Activated naive CD8-positive, alpha-beta T cell treated with anti-CD3 and anti-CD28 coated beads, Interleukin-2, amount 10 ng/mL, durations not matched to agents 7 days and 5 days (primary cell): Measurements from ENCODE around the gene NFIC. TPM values are rescaled to one million over a fixed set of nuclear protein-coding genes. Genes with fewer than 3 reads are reported as not detected.
A peak's percentile ranks its signal among the peaks of the same experiment; 100 is the strongest.
"Not testable (repeated sequence)": the region's sequence is repeated elsewhere in the genome, so short reads cannot be mapped to it uniquely, and the experiment has no call there.

Experiments used
- ATAC-seq: fragments of 150-1000 bp; cut with Tn5 transposase; one replicate; pipeline ENCODE4 v1.10.0; 2021; ENCODE audit warnings: low read depth, moderate library complexity
- POLR2A ChIA-PET: fragments of 350-600 bp; sonication (Branson Sonifier 250); formaldehyde crosslinking; loops from one replicate; lab custom pipeline; 2021; ENCODE audit warnings: antibody characterized with exemption; lab: Charles Lee
- DNase-seq: peaks from one replicate; pipeline ENCODE4 v3.0.0; 2021
- H3K27ac Mint-ChIP-seq: one replicate; pipeline ENCODE4 v1.8.0; 2022; ENCODE audit warnings: mild to moderate bottlenecking, mixed read lengths
- H3K27me3 Mint-ChIP-seq: one replicate; pipeline ENCODE4 v1.8.0; 2022; ENCODE audit warnings: mild to moderate bottlenecking, moderate library complexity, mixed read lengths
- H3K36me3 Mint-ChIP-seq: one replicate; pipeline ENCODE4 v1.8.0; 2021; ENCODE audit warnings: mild to moderate bottlenecking, mixed read lengths
- H3K4me1 Mint-ChIP-seq: one replicate; pipeline ENCODE4 v1.8.0; 2021; ENCODE audit warnings: mixed read lengths
- H3K4me3 Mint-ChIP-seq: one replicate; pipeline ENCODE4 v1.8.0; 2022; ENCODE audit warnings: mild to moderate bottlenecking, moderate library complexity, mixed read lengths
- H3K9me3 Mint-ChIP-seq: one replicate; pipeline ENCODE4 v1.8.0; 2021; ENCODE audit warnings: mixed read lengths
- total RNA-seq, 2 experiments: library from RNA; stranded (reverse); gene quantifications; one replicate each; pipeline ENCODE4 v1.2.3, GENCODE V29; 2021

NFIC gene
- total RNA-seq, 2 experiments from 2014 or later: 18.0 to 19.3 TPM

GRCh38 chr19:3367628-3368440 lies 1.5 kb downstream of the NFIC start:
- Mint-ChIP-seq H3K4me1 (peaks cover 14% of the 10 kb centered on the region), H3K4me3 (peak overlapping the region; percentile 39), H3K27ac (no peak overlapping the region), H3K27me3 (peaks cover 26% of the 10 kb centered on the region), H3K9me3 (no peaks in the 10 kb centered on the region), H3K36me3 (no peaks in the 10 kb centered on the region)
- ATAC-seq (no peak), DNase-seq (no peak)
- POLR2A ChIA-PET: interaction anchor here (0.6 kb wide), 1 partner anchor 721 kb away, joined by 6 read pairs; no protein-coding TSS in a partner anchor

DNA sequence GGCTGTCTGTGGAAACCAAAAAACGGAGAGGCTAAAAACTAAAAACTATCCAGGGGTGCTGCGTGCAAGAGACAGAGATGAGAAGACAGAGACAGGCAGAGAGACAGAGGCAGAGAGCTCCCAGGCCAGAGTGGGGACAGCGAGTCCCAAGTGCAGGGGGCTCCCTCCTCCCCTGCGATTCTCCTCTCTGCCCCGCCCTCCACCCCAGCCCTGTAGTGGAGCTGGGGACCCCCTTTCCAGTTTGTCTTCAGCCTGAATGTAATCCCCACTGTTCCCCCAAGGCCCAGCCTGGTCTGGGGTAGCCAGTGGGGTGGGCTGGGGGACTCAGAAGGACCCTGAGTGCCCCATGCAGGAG lies 2.0 kb downstream of the NFIC start:
- Mint-ChIP-seq H3K36me3 (no peaks in the 10 kb centered on the region), H3K27ac (no peak overlapping the region), H3K27me3 (peaks cover 26% of the 10 kb centered on the region), H3K4me1 (peaks cover 14% of the 10 kb centered on the region), H3K9me3 (no peaks in the 10 kb centered on the region), H3K4me3 (no peak overlapping the region)
- POLR2A ChIA-PET: no interaction called here
- ATAC-seq (no peak), DNase-seq (no peak)

GRCh38 chr19:3368848-3369336 lies 2.5 kb downstream of the NFIC start:
- Mint-ChIP-seq H3K27me3 (peaks cover 25% of the 10 kb centered on the region), H3K27ac (no peak overlapping the region), H3K36me3 (no peaks in the 10 kb centered on the region), H3K4me1 (peaks cover 15% of the 10 kb centered on the region), H3K9me3 (no peaks in the 10 kb centered on the region), H3K4me3 (peak overlapping the region; percentile 27)
- ATAC-seq (no peak), DNase-seq (no peak)
- POLR2A ChIA-PET: no interaction called here

GRCh38 chr19:3369337-3370213 lies 3.2 kb downstream of the NFIC start:
- H3K27me3 Mint-ChIP-seq: peaks cover 22% of the 10 kb centered on the region
- no peaks in the 10 kb centered on the region for H3K36me3 Mint-ChIP-seq
- H3K27ac Mint-ChIP-seq: no peak overlapping the region
- H3K4me1 Mint-ChIP-seq: peaks cover 16% of the 10 kb centered on the region
- DNase-seq: no peak
- POLR2A ChIA-PET: no interaction called here
- ATAC-seq: no peak
- H3K9me3 Mint-ChIP-seq: no peaks in the 10 kb centered on the region
- H3K4me3 Mint-ChIP-seq: peak overlapping the region; percentile 7

GRCh38 chr19:3370214-3370720 lies 3.9 kb downstream of the NFIC start:
- H3K27me3 Mint-ChIP-seq: peaks cover 18% of the 10 kb centered on the region
- no peak for DNase-seq
- H3K4me1 Mint-ChIP-seq: peaks cover 16% of the 10 kb centered on the region
- no peaks in the 10 kb centered on the region for H3K9me3 Mint-ChIP-seq
- no peaks in the 10 kb centered on the region for H3K36me3 Mint-ChIP-seq
- POLR2A ChIA-PET: no interaction called here
- ATAC-seq: no peak
- peak overlapping the region; percentile 23 for H3K27ac Mint-ChIP-seq
- no peak overlapping the region for H3K4me3 Mint-ChIP-seq

DNA sequence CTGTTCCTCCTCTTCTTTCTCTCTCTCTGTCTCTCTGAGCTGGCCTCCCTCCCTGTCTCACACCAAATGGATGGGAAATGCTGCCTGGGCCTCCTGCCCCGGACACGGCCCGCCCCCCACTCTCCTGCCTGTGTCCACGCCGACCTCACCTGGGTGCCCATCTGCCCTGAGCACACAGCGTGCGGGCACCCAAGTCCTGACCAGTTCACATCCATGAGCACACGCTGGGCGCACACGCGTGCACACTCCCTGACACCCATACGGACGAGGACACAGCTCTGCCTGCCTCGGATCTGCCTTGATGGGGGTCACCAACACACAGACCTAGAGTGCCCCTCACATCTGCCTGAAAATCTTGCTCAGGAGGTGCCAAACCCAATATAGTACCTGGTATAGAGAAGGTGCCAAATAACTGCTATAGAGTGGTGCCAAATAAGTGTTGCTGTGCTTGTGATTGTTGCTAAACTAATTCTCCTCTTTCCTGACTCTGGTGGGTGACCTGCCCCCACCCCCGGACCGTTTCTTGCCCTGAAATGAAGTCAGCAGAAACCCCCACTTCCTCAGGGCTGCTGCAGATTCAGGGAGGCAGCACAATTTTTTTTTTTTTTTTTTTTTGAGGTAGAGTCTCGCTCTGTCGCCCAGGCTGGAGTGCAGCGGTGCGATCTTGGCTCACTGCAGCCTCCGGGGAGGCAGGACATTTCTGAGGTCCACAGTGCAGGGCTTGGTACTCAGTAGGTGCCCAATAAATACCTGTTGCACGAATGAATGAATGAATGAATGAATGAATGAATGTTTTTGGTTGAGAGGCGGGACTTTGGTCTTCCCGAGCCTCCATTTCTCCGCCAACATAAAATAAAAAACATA lies 4.6 kb downstream of the NFIC start:
- H3K4me1 Mint-ChIP-seq: peaks cover 11% of the 10 kb centered on the region
- POLR2A ChIA-PET: no interaction called here
- H3K27me3 Mint-ChIP-seq: peaks cover 13% of the 10 kb centered on the region
- H3K27ac Mint-ChIP-seq: peak overlapping the region; percentile 23
- no peaks in the 10 kb centered on the region for H3K9me3 Mint-ChIP-seq
- H3K36me3 Mint-ChIP-seq: no peaks in the 10 kb centered on the region
- DNase-seq (no peak), ATAC-seq (no peak)
- H3K4me3 Mint-ChIP-seq: no peak overlapping the region

DNA sequence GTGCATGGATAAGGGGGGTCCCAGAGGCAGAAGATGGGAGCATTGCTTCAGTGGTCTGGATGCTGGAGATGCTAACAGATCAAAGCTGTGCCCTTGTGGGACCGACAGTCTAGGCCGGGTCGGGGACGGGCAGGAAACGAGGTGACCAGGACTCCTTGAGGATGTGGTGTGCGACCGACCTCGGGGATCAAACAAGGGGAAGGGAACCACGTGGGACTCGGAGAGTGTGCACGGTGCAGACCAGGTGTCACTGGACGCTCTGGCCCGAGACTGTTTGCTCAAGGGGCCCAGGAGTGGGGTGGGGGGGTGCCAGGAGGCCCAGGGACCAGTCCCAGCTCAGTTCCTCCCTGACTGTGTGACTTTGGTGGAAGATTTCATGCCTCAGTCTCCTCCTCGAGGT lies 6.0 kb downstream of the NFIC start:
- Mint-ChIP-seq H3K4me1 (peaks cover 11% of the 10 kb centered on the region), H3K36me3 (no peaks in the 10 kb centered on the region), H3K27me3 (peaks cover 8% of the 10 kb centered on the region), H3K9me3 (no peaks in the 10 kb centered on the region), H3K27ac (no peak overlapping the region), H3K4me3 (no peak overlapping the region)
- no peak for ATAC-seq
- POLR2A ChIA-PET: interaction anchor here (0.7 kb wide), 1 partner anchor 646 kb away, joined by 3 read pairs; no protein-coding TSS in a partner anchor
- DNase-seq: no peak

DNA sequence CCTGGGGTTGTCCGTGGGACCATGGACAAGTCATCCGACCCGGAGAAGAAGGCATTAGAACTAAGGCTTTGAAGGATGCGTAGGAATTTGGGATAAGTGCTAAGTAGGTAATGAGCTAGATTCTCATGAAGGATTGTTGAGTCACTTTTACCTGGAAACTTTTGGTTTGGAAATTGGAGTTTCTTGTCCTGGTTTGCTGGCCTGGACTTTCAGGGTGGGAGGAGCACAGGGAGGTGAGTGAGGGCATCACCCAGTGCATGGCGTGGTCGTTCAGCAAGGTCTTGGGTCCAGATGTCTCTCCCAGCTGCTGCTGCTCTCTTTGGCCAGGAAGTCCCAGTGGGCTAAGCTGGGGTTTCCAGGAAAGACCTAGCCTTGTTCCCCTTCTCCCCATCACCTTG lies 7.6 kb downstream of the NFIC start:
- ATAC-seq (no peak), DNase-seq (no peak)
- POLR2A ChIA-PET: interaction anchor here (0.6 kb wide), 1 partner anchor 655 kb away, joined by 4 read pairs; no protein-coding TSS in a partner anchor
- H3K27ac Mint-ChIP-seq: no peak overlapping the region
- H3K4me1 Mint-ChIP-seq: peaks cover 8% of the 10 kb centered on the region
- H3K27me3 Mint-ChIP-seq: peaks cover 2% of the 10 kb centered on the region
- no peaks in the 10 kb centered on the region for H3K9me3 Mint-ChIP-seq
- H3K4me3 Mint-ChIP-seq: no peak overlapping the region
- no peaks in the 10 kb centered on the region for H3K36me3 Mint-ChIP-seq

DNA sequence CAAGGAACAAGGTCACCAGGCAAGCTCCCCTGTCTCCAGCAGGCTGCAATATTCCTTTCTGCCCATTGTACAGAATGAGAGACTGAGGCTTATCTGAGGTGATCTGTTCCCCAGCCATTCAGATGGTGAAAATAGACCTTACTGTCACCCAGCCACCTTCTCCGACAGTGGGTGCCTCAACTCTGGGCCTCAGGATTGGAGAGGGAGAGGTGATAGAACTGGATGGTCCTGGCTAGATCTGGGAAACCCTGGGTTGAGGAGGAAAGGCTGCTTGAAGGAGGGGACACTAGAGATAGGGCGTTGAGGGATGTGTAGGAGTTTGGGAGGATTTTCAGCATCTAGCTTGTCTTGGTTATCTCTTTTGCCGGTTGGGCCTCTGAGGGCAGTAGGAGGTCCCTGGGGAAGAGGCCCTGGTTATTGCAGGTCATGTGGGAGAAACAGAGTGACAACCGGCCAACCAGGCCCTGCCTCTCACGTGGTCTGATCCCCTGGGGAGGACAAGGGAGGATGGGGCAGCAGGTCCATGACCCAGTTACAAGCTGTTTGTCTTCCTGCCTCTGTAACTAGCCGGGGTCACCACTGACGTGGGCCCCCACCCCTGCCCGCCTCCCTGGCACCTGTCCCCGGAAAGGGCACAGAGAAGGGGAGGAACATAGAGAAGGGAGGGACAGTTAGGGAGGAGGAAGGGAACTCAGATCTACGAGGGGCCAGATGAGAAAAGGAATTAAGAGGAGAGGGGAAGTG lies 8.2 kb downstream of the NFIC start:
- Mint-ChIP-seq H3K36me3 (no peaks in the 10 kb centered on the region), H3K27me3 (no peaks in the 10 kb centered on the region), H3K27ac (no peak overlapping the region), H3K4me1 (peaks cover 6% of the 10 kb centered on the region), H3K4me3 (no peak overlapping the region), H3K9me3 (no peaks in the 10 kb centered on the region)
- POLR2A ChIA-PET: no interaction called here
- no peak for DNase-seq
- ATAC-seq: no peak

- H3K27me3 Mint-ChIP-seq: no peaks in the 10 kb centered on the region
- DNase-seq (no peak), ATAC-seq (no peak)
- no peaks in the 10 kb centered on the region for H3K36me3 Mint-ChIP-seq
- no peak overlapping the region for H3K27ac Mint-ChIP-seq
- H3K4me1 Mint-ChIP-seq: peaks cover 3% of the 10 kb centered on the region
- POLR2A ChIA-PET: interaction anchor here (0.7 kb wide), 1 partner anchor 23 kb away, joined by 4 read pairs; no protein-coding TSS in a partner anchor
- H3K9me3 Mint-ChIP-seq: no peaks in the 10 kb centered on the region
- no peak overlapping the region for H3K4me3 Mint-ChIP-seq
Observed at GRCh38 chr19:3375221-3376090, 9.1 kb downstream of the NFIC start.

- POLR2A ChIA-PET: interaction anchor here (0.7 kb wide), 1 partner anchor 24 kb away, joined by 4 read pairs; no protein-coding TSS in a partner anchor
- H3K36me3 Mint-ChIP-seq, H3K4me3 Mint-ChIP-seq, H3K27ac Mint-ChIP-seq, H3K27me3 Mint-ChIP-seq, DNase-seq, H3K4me1 Mint-ChIP-seq, H3K9me3 Mint-ChIP-seq, ATAC-seq: not testable (repeated sequence)
Observed at GRCh38 chr19:3376091-3376455, 9.7 kb downstream of the NFIC start.
